GM13976 (cell line): ENCODE measurements around the gene ASAP2.

Experiments
- DNase-seq: peaks from one replicate; pipeline ENCODE4 v3.0.0; 2012; ENCODE audit warnings: low spot score
- in situ Hi-C: fragments of 300-500 bp; cut with MboI; formaldehyde crosslinking; loops from one replicate; pipeline ENCODE4 v1.12.0; 2022; ENCODE audit warnings: low sequenced_read_pairs, mixed read lengths, inconsistent platforms; ENCODE audit not compliant: unreplicated experiment
- TF ChIP-seq, protein P1 (sequence below): IDR thresholded peaks from 2 replicates; pipeline ENCODE4 v1.5.1; 2012; ENCODE audit warnings: borderline replicate concordance, mild to moderate bottlenecking; ENCODE audit not compliant: insufficient read depth; ENCODE audit errors: extremely low read depth, missing control alignments, control extremely low read depth

ASAP2 gene

DNA sequence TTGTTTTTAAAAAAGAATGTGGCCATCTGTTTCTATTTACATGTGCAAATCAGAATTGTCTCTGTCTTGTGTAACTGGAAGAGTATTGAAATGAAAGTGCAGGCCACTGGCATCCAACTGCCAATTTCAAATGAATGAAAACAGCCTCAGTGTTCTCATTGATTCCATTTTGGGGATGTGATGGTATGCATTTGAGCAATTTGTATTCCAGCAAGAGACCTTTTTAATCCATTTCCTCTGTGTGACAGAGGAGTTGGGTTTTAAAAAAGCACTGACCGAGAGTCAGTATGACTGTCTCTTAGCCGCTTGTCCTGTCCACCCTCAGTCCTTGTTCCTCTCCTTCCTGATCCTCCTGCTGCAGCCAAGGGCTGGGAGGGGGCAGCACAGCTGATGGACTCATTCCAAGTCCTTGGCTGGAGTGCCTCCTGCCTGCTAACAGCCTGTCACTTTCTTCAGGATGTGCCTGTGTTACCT is 50.0 kb downstream of the ASAP2 start:
- in situ Hi-C loops: no loop called here
- DNase-seq: no peak
- TF ChIP-seq, protein P1, sequence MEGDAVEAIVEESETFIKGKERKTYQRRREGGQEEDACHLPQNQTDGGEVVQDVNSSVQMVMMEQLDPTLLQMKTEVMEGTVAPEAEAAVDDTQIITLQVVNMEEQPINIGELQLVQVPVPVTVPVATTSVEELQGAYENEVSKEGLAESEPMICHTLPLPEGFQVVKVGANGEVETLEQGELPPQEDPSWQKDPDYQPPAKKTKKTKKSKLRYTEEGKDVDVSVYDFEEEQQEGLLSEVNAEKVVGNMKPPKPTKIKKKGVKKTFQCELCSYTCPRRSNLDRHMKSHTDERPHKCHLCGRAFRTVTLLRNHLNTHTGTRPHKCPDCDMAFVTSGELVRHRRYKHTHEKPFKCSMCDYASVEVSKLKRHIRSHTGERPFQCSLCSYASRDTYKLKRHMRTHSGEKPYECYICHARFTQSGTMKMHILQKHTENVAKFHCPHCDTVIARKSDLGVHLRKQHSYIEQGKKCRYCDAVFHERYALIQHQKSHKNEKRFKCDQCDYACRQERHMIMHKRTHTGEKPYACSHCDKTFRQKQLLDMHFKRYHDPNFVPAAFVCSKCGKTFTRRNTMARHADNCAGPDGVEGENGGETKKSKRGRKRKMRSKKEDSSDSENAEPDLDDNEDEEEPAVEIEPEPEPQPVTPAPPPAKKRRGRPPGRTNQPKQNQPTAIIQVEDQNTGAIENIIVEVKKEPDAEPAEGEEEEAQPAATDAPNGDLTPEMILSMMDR: no peak

DNA sequence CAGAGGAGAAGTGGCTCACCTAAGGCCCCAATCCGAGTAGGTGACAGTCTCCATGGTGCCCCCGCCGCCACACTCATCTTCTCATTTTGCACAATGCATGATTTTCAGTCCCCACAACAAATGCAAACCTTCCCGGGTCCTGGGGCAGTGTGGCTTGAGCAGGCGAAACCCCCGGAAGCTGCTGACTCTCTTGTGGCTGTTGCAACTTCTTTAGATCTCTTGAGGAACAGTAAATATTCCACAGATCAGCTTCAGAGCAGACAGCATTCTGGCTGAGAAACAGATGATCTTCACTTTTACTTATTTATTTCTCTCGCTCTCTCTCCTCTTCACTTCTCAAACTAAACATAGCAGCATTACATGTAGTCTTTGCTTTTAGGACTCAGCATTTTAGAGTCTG is 51.9 kb downstream of the ASAP2 start:
- TF ChIP-seq, protein P1: no peak
- in situ Hi-C loops: no loop called here
- DNase-seq: no peak

DNA sequence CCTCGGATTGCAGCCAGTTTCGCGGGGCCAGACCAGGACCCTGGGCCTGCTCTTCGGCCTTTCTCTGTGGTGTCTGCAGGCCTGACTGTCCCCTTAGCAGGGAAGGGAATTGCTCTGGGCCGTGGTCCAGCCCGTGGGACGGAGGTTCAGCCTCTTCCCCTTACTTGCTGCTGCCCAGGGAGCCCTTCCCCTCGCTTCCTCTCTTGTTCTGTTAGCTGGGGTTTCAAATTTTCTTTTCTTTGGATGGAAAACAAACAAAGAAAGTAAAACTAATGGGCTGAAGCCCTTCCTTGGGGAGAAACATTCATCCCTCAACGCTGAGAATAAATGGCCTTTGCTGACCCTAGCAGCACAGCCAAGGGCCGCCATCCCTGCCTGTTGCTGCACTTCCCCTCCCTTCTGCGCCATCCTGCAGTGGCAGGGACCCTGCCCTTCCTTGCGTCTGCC is 52.4 kb downstream of the ASAP2 start:
- in situ Hi-C loops: no loop called here
- no peak for DNase-seq
- TF ChIP-seq, protein P1: no peak

DNA sequence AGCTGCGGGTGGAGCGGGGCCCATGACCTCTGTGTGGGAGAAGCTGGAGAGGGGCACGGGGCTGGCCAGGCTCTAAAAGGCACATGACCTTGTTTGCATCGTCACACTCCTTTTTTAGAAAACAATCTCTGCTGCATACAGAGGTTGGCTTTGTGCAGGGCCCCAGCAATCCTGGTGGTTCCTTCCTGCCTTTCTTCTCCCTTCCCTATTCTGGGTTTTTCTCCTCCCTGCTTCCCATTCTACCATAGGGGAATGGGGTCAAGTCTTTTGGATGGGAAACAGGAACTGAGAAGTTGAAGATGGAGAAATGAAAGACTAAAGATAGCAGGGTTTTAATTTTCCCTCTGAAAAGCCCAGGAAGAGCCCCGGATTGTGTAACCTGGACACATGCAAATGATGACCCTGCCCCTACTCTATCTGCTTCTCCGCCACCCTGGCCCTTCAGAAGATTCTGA is 53.9 kb downstream of the ASAP2 start:
- TF ChIP-seq, protein P1: no peak
- DNase-seq: no peak
- in situ Hi-C loops: no loop called here

DNA sequence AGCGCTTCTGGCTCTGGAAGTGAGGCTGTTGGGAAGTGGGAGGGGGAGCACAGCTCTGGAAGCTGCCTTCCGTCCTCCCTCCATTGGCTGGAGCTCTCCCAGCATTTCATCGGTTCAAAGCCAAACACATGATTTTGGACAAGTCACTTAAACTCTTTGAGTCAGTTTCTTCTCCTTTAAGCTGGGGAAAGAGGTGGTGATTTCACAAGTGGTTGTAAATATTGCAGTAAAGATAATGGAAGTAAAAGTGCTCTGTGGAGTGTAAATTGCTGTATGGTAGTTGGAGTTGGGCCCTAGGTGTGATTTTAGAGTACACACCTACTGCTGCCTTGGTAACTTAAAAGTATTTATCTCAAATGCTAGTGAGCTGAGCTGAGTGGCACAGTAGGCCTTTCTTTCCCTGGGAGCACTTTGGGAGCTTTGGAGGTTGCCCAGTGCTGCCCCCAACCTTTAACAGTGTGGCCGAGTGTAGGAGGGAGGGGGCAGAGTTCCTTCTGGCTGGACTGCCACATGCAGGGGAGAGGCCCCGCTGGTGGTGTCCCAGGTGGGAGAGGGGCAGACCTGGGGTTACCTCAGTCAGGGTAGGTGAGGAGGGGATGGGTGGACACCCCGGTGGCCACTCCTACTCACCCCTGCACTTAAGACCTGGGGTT is 54.7 kb downstream of the ASAP2 start:
- TF ChIP-seq, protein P1: no peak
- DNase-seq: no peak
- in situ Hi-C loops: no loop called here

DNA sequence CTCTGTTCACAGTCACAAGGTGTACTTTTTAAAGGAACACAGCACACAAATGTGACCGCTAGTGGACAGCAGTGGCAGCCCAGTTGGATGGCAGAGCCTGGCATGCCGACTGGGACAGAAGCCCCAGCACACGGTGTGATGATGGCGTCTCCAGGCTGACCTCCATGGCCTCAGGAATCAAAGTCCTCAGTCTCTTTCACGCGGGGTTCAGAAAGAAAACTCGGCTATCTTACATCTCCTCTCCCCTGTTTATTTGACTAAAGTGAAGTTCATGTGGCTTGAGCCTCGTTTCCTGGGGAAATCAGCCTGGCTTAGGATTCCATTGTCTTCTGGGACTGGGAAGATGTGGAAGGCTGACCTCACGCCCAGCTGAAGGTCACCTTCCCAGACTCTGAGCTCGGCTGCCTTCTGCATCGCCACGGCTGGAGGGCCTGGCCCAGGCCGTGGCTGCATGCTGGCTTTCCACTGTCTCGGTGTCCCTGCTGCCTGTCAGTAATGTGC is 56.1 kb downstream of the ASAP2 start:
- TF ChIP-seq, protein P1: no peak
- no peak for DNase-seq
- in situ Hi-C loops: no loop called here
